Retinal pigment epithelial cell (primary cell): ENCODE data around the gene FBXO39.

Experiments used
- DNase-seq: peaks from one replicate; pipeline ENCODE4 v3.0.0-alpha.2; 2010; ENCODE audit warnings: low read depth
- H3K4me3 ChIP-seq: 2 replicates; pipeline ENCODE4 v1.5.1; 2011; ENCODE audit warnings: mild to moderate bottlenecking, low read length, control low read depth, moderate library complexity
- TF ChIP-seq, protein P1 (sequence below): conservative IDR thresholded peaks from 2 replicates; pipeline ENCODE4 v1.5.1; 2011; ENCODE audit warnings: low read depth, low read length, control low read depth, inconsistent platforms

Gene FBXO39

DNA sequence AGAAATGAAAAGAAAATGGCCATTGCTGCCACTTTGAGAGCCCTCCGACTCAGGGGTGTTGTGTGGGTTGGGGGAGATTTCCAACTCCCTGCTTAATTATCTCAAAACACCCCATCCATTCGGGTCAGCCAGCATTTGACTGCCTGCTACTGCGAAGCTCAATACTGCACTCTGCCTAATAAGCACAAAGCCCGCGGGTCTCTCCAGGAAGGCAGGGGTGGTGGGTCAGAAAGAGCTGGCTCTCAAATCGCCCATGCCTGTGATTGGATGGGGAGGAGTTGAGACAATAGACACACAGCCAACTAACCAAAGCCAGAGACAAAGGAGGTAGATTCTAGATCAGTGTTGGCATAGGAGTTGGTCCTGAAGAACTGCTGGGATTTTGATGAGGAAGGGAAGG lies 22.5 kb upstream of the FBXO39 start:
- no peak overlapping the region for H3K4me3 ChIP-seq
- DNase-seq = no peak
- TF ChIP-seq, protein P1, sequence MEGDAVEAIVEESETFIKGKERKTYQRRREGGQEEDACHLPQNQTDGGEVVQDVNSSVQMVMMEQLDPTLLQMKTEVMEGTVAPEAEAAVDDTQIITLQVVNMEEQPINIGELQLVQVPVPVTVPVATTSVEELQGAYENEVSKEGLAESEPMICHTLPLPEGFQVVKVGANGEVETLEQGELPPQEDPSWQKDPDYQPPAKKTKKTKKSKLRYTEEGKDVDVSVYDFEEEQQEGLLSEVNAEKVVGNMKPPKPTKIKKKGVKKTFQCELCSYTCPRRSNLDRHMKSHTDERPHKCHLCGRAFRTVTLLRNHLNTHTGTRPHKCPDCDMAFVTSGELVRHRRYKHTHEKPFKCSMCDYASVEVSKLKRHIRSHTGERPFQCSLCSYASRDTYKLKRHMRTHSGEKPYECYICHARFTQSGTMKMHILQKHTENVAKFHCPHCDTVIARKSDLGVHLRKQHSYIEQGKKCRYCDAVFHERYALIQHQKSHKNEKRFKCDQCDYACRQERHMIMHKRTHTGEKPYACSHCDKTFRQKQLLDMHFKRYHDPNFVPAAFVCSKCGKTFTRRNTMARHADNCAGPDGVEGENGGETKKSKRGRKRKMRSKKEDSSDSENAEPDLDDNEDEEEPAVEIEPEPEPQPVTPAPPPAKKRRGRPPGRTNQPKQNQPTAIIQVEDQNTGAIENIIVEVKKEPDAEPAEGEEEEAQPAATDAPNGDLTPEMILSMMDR = no peak

DNA sequence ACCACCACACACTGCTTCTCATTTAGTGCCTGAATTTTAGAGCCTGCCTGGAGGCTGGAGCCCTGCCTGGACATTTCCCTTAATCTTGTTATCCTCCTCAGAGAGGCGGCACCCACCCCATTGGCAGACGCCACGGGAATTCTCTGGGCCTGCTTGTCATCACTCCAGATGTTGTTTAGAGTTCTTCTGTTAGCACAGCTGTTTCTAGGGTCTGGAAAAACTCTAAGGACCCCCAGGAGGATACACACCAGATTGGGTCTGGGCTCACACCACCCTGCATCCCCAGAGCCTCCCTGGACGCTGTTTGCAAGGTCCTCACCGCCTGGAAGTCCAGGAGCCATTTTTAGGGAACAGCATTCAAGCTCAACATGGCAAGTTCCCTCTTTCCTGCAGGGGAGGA lies 20.7 kb upstream of the FBXO39 start:
- DNase-seq = no peak
- no peak overlapping the region for H3K4me3 ChIP-seq
- TF ChIP-seq, protein P1 = no peak

DNA sequence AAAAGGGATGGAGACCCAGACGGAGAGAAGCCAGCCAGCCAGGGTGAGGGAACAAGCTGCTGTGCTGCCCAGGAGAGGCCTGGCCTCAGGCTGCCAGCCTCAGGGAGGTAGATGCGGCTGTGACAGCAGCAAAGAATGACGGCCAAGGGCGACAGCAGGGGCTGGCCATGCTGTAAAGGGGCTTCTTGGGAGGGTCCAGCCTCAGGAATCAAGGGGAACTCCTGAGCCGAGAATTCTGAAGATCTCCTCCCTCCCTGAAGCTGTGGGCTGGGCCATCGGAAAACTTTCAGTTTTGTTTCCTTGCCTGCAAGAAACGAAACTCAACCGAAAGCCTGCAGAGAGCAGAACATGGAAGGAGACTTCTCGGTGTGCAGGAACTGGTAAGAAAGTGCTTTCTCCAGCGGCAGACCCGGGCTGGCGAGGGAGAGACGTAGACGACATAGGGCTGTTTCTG lies 20.3 kb upstream of the FBXO39 start, which contains the start of gene XAF1:
Gene XAF1 (plus strand): TSS at position 316 of the 454 bp plus-strand sequence. CDS start 33 bp downstream, at position 349.
- DNase-seq = no peak
- TF ChIP-seq, protein P1 = no peak
- no peak within 1 kb of the TSS for H3K4me3 ChIP-seq

DNA sequence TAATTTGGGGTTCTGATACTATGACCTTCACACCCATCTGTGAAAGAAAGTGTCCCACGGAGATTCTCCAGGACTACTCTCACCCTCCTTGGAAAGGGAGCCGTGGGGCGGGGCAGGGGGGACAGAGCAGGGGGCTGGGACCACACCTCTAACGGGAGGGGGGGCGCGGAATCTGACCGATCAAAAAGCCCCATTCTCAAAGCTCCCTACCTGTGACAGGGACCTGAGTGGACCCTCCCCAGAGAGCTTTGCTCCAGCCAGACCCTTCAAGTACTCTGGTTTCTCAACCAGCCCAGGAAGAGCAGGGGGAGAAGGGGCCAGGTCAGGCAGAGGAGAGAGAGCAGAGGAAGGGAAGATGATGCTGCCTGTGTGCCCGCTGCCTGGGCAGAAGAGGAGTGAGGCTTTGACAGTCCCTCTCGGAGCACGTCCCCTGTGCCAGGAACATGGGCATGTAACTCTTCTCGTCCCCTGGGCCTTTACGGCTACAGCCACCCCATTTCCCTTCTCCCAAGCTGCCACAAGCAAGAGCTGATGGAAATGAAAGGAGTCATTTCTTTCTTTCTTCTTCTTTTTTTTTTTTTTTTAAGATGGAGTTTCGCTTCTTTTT lies 19.5 kb upstream of the FBXO39 start:
- no peak overlapping the region for H3K4me3 ChIP-seq
- TF ChIP-seq, protein P1 = no peak
- no peak for DNase-seq

DNA sequence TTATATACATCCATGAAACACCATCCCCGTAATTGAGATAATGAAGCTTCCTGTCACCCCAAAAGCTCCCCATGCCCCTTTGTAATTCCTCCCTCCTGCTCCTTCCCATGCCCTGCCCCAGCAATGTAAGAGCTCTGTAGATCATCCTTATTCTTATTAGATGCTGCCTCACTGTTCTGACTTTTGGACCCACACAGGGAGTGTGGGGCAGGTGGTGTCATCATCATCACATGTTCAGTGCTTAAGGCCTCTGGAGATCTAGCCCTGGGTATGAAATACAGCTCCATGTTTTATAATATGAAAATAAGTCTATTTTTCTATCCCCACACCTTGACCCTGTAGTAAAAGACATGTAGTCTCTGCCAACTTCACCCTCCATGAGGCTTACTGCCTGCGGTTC lies 18.3 kb upstream of the FBXO39 start:
- TF ChIP-seq, protein P1 = no peak
- no peak overlapping the region for H3K4me3 ChIP-seq

DNA sequence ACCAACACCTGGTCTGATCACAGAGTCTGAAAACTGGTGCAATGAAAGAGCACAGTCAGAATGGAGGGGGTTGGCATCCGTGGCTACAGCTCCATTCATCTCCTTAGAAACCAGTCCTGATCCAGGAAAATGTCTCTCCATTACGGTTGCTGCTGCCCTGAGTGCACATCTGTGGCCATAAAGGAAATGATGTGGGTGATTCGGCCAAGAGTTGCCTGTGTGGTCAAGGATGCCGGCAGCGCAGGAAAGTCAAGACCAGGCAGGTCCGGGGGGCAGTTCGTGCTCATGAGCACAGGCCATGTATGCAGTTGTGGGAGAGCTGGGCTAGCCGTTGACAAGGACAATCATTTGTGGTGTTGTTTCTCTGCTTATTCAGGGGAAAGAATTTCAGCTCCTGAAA lies 14.2 kb upstream of the FBXO39 start:
- TF ChIP-seq, protein P1 = no peak
- no peak overlapping the region for H3K4me3 ChIP-seq
- no peak for DNase-seq

More for the DNA sequence above, 18.3 kb upstream of the FBXO39 start:
- DNase-seq = no peak

DNA sequence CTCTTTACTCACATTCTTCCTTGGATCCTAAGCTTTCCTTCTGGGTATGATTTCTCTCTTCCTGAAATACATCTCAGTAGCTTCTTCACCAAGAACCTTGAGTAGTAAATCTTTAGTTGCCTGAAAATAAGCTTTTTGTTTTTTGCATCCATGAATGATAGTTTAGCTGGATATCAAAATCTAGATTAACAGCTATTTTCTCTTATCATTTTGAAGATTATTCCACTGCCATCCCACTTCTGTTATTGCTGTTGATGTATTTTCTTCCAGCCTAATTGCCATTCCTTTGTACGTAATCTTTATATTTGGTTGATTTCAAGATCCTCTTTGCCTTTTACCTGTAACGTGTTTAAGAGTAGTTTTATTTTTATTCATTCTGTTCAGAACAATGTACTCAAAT lies 7.6 kb upstream of the FBXO39 start:
- no peak overlapping the region for H3K4me3 ChIP-seq
- no peak for DNase-seq
- TF ChIP-seq, protein P1 = no peak
